ENCODE results near the gene NECTIN1.

DNA sequence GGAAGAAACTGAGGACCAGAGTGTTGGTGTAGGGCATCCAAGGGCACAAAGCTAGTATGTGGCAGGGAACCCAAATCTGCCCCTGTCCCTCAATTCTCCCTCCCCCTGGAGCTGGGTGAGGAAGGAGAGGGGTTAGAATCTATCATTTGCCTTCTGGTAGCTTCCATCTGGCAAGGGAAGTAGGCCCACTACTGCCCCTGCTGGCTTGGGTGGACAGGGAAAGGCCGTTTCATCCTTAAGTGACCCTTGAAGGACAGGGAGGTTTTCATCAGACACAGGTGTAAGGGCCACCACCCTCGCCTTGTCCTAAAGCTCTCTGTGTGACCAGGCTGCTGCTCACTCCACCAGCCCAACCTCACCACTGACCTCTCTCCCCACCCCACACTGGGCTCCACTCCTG is 22.1 kb downstream of the NECTIN1 start:
- TF ChIP-seq, protein P1, sequence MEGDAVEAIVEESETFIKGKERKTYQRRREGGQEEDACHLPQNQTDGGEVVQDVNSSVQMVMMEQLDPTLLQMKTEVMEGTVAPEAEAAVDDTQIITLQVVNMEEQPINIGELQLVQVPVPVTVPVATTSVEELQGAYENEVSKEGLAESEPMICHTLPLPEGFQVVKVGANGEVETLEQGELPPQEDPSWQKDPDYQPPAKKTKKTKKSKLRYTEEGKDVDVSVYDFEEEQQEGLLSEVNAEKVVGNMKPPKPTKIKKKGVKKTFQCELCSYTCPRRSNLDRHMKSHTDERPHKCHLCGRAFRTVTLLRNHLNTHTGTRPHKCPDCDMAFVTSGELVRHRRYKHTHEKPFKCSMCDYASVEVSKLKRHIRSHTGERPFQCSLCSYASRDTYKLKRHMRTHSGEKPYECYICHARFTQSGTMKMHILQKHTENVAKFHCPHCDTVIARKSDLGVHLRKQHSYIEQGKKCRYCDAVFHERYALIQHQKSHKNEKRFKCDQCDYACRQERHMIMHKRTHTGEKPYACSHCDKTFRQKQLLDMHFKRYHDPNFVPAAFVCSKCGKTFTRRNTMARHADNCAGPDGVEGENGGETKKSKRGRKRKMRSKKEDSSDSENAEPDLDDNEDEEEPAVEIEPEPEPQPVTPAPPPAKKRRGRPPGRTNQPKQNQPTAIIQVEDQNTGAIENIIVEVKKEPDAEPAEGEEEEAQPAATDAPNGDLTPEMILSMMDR (IDR thresholded peaks at IDR 0.05): no peak
- TF ChIP-seq POLR2AphosphoS5 (IDR thresholded peaks at IDR 0.05) (no peak), POLR2A (IDR thresholded peaks at IDR 0.05) (no peak)

All from upper lobe of left lung (tissue), 4 donors.